GM18502 (cell line): ENCODE data around the gene IMP3.
"Not testable (repeated sequence)": the region's sequence is repeated elsewhere in the genome, so short reads cannot be mapped to it uniquely, and the experiment has no call there.

ENCODE experiments used
- ATAC-seq: cut with Tn5 transposase; IDR thresholded peaks from one replicate; pipeline ENCODE4 v1.9.1; 2021; ENCODE audit warnings: mild to moderate bottlenecking; ENCODE audit not compliant: unreplicated experiment, poor library complexity

Gene IMP3, protein sequence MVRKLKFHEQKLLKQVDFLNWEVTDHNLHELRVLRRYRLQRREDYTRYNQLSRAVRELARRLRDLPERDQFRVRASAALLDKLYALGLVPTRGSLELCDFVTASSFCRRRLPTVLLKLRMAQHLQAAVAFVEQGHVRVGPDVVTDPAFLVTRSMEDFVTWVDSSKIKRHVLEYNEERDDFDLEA

DNA sequence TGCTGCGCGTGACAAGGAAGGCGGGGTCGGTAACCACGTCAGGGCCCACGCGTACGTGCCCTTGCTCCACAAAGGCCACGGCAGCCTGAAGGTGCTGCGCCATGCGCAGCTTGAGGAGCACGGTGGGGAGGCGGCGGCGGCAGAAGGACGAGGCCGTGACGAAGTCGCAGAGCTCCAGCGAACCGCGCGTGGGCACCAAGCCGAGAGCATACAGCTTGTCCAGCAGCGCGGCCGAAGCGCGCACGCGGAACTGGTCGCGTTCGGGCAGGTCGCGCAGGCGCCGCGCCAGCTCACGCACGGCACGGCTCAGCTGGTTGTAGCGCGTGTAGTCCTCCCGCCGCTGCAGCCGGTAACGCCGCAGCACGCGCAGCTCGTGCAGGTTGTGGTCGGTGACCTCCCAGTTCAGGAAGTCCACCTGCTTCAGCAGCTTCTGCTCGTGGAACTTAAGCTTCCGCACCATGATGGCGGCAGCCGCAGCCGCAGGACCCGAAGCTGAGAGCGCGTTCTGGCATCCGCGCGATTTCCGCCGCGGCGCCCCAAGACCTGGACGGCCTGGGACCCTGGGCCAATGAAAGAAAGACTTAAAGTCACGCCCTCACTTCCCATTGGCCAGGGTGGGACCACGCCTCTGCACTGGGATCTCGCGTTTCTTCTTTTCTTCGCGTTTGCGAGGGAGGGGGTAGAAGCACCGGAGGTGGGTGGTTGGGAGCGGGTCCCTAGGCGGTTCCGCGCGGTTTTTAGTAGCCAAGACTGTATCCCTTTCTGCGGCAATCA lies at the start of gene IMP3:
IMP3 (minus strand) TSS at position 516 of the 774 bp plus-strand sequence; CDS start at position 460, 56 bp downstream.
- ATAC-seq: peak; percentile 90

- ATAC-seq: not testable (repeated sequence)
Observed at GRCh38 chr15:75689429-75689828, 49.4 kb upstream of the IMP3 start.

DNA sequence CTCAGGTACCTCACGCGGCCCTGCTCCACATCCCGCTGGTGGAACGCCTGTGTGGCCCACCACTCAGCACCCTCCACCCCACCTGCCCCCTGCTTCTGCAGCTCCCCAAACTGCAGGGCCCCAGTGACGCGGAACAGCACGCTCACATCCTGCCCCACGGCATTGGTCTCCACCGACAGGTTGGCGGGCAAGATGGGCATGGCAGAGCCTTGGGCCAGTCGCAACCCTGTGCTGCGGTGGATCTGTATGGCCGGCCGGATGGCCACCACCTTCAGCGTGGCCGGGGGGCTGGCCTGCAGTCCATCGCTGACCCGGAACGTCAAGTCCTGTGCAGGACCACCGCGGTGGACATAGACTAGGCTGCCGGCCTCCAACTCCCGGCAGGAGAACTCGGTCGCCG lies 48.8 kb upstream of the IMP3 start:
- no peak for ATAC-seq

DNA sequence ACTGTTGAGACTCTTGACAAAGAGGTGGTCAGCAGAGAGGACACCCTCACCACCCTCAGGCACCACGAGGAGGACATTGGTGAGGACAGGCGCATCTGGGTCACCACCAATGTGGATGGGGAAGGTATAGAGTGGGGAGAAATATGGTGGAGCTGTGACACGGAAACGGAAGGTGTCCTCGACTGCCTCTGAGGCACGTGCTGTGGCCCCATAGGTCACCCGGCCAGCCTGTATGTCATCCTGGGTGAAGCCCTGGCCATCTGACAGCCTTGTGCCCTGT lies 48.2 kb upstream of the IMP3 start:
- ATAC-seq: no peak

- ATAC-seq: no peak
Observed at GRCh38 chr15:75687486-75688277, 47.7 kb upstream of the IMP3 start.

GRCh38 chr15:75686212-75686642 lies 46.2 kb upstream of the IMP3 start:
- ATAC-seq: not testable (repeated sequence)

GRCh38 chr15:75685195-75685594 lies 45.2 kb upstream of the IMP3 start:
- no peak for ATAC-seq

DNA sequence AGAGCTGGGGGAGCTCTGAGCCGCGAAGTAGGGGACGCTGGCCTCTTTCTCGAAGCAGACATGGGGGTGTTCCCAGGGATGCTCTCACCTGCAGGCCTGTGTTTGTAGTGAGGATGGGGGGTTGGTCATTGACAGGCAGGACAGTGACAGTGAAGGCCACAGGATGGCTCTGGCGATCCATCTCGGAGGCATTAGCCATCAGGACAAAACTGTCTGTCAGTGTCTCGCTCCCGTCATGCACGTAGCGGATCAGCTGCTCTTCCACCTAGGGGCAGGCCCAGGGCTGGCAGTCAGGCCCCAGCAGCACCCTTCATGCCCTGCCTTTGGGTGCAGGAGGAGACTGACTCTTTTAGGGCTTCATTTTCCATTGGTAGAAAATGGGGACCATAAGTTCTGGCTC lies 44.6 kb upstream of the IMP3 start:
- no peak for ATAC-seq

GRCh38 chr15:75683646-75684312 lies 43.8 kb upstream of the IMP3 start:
- not testable (repeated sequence) for ATAC-seq

- no peak for ATAC-seq
Observed at GRCh38 chr15:75682181-75683135, 42.4 kb upstream of the IMP3 start.

DNA sequence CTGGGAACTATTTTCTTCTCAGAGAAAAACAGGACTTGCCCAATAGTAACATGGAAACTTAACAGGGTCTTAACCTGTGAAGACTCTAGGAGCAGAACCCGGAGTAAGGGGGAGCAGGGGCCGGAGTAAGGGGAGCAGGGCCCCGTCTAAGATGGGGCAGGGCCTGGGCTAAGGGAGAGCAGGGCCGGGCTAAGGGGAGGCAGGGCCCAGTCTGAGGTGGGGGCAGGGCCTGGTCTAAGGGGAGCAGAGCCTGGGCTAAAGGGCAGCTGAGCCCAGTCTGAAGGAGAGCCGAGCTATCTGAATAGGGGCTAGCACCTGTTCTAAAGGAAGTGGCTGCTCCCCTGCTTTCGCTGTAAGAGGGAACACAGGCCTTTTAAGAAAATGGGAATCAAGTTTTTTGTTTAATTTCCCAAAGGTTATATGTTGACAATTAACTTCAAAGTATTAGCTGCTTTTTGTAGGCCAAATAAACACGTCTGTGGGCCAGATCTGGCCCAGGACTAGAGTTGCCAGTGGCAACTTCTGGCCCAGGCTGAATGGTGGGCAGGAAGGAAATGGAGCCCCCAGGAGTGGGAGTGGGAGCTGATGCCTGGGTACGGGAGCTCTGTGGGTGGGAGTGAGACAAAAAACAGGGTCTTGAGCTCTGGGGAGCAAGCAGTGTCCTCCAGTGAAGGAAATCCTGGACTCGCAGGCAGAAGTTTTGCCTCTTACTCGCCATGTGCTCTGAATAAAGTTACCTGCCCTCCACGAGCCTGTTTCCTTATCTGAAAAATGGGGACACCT lies 40.2 kb upstream of the IMP3 start:
- no peak for ATAC-seq

DNA sequence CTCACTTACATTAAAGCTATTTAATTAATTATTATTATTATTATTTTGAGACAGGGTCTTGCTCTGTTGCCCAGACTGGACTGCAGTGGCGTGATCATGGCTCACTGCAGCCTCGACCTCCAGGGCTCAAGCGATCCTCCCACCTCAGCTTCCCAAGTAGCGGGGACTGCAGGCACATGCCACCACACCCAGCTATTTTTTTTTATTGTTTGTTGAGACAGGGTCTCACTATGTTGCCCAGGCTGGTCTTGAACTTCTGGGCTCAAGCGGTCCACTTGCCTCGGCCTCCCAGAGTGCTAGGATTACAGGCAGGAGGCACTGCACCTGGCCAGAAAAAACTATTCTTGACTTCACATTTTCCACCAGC lies 38.3 kb upstream of the IMP3 start:
- not testable (repeated sequence) for ATAC-seq

DNA sequence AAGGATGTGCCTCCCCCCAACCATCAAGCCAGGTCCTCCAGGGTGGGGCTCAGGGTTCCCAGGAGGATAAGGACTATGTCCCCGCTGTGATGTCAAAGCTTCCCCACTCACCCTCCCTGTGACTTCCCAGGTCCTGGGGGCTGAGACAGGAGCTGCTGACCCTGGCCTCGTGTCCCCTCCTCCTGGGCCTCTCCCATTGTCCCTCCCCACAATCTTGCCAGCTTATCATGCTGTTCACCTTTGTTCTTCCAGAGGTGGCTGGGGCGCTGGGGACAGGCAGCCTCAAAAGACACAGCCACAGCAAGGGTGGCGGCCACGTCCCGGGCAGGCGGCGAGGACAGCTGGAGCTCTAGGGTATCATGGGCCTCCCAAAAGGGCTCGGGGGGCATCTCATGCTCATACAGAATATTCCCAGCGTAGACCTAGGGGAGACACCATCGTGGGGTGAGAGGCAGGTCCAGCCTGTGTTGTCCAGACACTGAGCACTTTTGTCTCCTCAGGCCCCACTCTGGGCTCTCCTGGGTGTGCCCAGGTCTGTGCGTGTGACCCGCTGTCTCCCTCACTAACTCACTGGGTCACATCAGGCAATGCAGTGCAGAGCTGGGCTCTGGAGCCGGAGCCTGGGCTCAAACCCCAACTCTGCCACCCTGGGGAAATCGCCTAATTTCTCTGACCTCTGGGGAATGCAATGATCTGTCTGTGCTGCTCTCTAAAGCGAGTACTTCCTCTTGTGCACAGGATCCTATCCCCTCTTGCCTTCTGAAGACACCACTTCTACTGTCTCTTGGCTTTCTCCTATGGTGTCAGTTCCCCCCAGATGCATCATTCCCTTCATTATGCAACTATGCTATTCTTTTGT lies 37.7 kb upstream of the IMP3 start:
- ATAC-seq: no peak

- ATAC-seq: no peak
Observed at GRCh38 chr15:75676688-75677464, 36.9 kb upstream of the IMP3 start.

DNA sequence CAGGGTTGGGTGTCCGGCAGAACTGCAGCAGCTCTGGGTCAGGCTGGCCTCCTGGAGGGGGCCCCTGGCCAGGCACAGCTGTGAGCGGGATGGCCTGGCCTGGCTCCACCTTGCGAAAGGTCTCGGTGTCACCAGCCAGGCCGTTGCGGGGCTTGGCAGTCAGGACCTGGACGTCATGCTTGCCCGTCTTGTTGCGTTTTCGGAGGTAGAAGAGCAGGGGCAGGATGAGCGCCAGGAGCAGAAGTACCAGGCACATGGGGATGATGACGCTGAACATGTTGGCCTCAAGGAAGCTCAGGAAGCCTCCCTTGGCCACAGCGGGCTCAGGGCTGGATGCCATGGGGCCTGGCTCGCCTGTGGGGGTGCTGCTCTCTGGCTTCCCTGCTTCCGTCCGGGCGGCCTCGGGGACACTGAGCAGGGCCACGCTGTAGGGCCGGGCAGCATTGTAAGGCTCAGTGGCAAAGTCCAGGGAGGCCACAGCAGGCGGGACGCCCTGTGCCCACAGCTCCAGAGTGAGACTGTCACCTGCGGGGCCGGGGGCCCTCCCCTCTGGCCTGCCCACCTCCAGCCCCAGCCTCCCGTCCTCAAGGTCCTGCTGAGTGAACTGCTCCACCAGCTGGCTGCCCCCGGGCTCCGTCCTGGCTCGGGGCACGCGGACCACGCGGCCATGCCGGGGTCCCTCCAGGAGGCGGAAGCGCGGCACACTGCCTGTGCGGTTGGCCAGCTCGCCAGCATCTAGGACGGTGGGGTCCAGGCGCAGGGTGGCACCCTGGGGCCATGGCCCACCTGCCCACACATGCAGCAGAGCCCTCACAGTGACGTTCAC lies 35.8 kb upstream of the IMP3 start:
- no peak for ATAC-seq

DNA sequence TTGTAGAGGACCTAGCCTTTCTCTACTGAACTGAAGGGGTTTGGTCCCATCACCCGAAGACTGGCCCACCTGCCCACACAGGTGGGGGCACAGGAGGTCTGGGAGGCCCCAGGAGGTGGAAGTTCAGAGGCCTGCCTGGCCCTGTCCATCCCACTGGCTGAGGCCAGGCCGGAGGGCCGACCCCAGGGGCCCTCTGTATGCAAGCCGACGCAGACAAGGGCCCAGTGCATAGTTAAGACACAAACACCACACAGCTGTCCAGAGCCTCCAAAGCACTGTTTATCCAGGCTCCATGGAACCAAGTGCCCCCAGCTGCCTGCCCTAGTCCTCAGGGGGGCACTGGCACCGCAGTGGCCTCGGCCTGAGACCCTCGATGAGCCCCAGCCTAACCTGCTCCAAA lies 34.3 kb upstream of the IMP3 start:
- ATAC-seq: no peak
